Stomach (tissue), 4 donors: ENCODE measurements around the gene PCDHGB4.

Experiments used
- CTCF ChIP-seq, 7 experiments: fragments of 450-650 bp in 4 of 7; fragments of 200-600 bp in 3 of 7; sonication (generic) in 3 of 7; IDR thresholded peaks; one replicate each; pipeline ENCODE4 v1.5.1; 2016 to 2019; ENCODE audit warnings: antibody characterized with exemption in 7 of 7, control low read depth in 2 of 7, mild to moderate bottlenecking in 1 of 7
- EP300 ChIP-seq: sonication (generic); formaldehyde crosslinking; IDR thresholded peaks from one replicate; pipeline ENCODE4 v1.6.1; 2017; ENCODE audit warnings: antibody characterized with exemption
- POLR2A ChIP-seq, 4 donors: fragments of 450-650 bp; IDR thresholded peaks; one replicate each; pipeline ENCODE4 v1.6.1; 2016; ENCODE audit warnings: antibody characterized with exemption in 4 of 4, control low read depth in 2 of 4, mild to moderate bottlenecking in 1 of 4, moderate library complexity in 1 of 4

GRCh38 chr5:141343953-141344463 is 43.5 kb upstream of the PCDHGB4 start:
- TF ChIP-seq CTCF (IDR thresholded peaks at IDR 0.05) (no peak), EP300 (no peak), POLR2A (IDR thresholded peaks at IDR 0.05) (no peak)
